Endothelial cell of umbilical vein (primary cell): ENCODE results near the gene RRP1B. TPM values are rescaled to one million over a fixed set of nuclear protein-coding genes. Genes with fewer than 3 reads are reported as not detected.
"Not testable (repeated sequence)": the region's sequence is repeated elsewhere in the genome, so short reads cannot be mapped to it uniquely, and the experiment has no call there.

Source experiments
- BruUV-seq: library from RNA; stranded (reverse); fragments of 400-500 nt; replicated peaks from 2 replicates; lab custom pipeline; 2021; lab: Mats Ljungman, UMichigan
- CTCF ChIA-PET: fragments of 300-600, 350-600 bp; sonication (Branson Sonifier 250); formaldehyde crosslinking; loops from one replicate; lab custom pipeline; 2021; ENCODE audit warnings: antibody characterized with exemption, inconsistent platforms; lab: Charles Lee
- POLR2A ChIA-PET: fragments of 300-600, 350-600 bp; sonication (Branson Sonifier 250); formaldehyde crosslinking; loops from one replicate; lab custom pipeline; 2021; ENCODE audit warnings: antibody characterized with exemption, inconsistent platforms; lab: Charles Lee
- DNase-seq: peaks from one replicate; pipeline ENCODE4 v3.0.0-alpha.2; 2011; ENCODE audit warnings: low read depth, low spot score
- FAIRE-seq: peaks from 2 replicates; lab custom pipeline; 2011; peaks lifted over from hg19 to GRCh38; lab: Jason Lieb, UNC
- H2AFZ ChIP-seq: 2 replicates; pipeline ENCODE4 v1.6.0; 2012; ENCODE audit warnings: low read depth, low read length, control low read depth, inconsistent platforms
- H3K27ac ChIP-seq: 2 replicates; pipeline ENCODE4 v1.5.1; 2011; ENCODE audit warnings: low read depth, mild to moderate bottlenecking, control low read depth, low read length, moderate library complexity; ENCODE audit not compliant: insufficient read depth
- H3K27me3 ChIP-seq, 2 experiments: 2 replicates each; pipeline versions ENCODE4 v1.6.0 to v1.6.1; 2011; ENCODE audit warnings: low read length in 2 of 2, mixed read lengths in 1 of 2; ENCODE audit not compliant: control insufficient read depth in 2 of 2, insufficient read depth in 2 of 2
- H3K36me3 ChIP-seq, 2 experiments: 2 replicates in 1 of 2; 3 replicates in 1 of 2; pipeline ENCODE4 v1.5.1; 2011; ENCODE audit warnings: low read length in 2 of 2, mild to moderate bottlenecking in 1 of 2, moderate library complexity in 1 of 2; ENCODE audit not compliant: control insufficient read depth in 2 of 2, insufficient read depth in 2 of 2; ENCODE audit errors: extremely low read depth in 1 of 2
- H3K4me1 ChIP-seq: 3 replicates; pipeline ENCODE4 v1.5.1; 2011; ENCODE audit warnings: mild to moderate bottlenecking, low read length; ENCODE audit not compliant: control insufficient read depth, insufficient read depth; ENCODE audit errors: extremely low read depth
- H3K4me2 ChIP-seq: 2 replicates; pipeline ENCODE4 v1.6.1; 2011; ENCODE audit warnings: low read length, control low read depth, mixed read lengths; ENCODE audit not compliant: insufficient read depth
- H3K4me3 ChIP-seq, 3 experiments: fragments of 200-600 bp in 1 of 3; sonication (generic), shearing (Covaris generic) in 1 of 3; replicated peaks in 1 of 3; 2 replicates each; pipeline ENCODE4 v1.5.1; 2011 to 2016; ENCODE audit warnings: control low read depth in 3 of 3, low read length in 3 of 3, mild to moderate bottlenecking in 2 of 3, inconsistent platforms in 1 of 3, low read depth in 1 of 3, moderate library complexity in 1 of 3; ENCODE audit not compliant: insufficient read depth in 1 of 3
- H3K79me2 ChIP-seq: 2 replicates; pipeline ENCODE4 v1.6.0; 2012; ENCODE audit warnings: low read length, inconsistent platforms; ENCODE audit not compliant: control insufficient read depth, insufficient read depth
- H3K9ac ChIP-seq: replicated peaks from 2 replicates; pipeline ENCODE3; 2011; ENCODE audit warnings: low read length, control low read depth; ENCODE audit not compliant: insufficient read depth; ENCODE audit errors: extremely low read depth
- H3K9me1 ChIP-seq: replicated peaks from 3 replicates; pipeline ENCODE4 v1.6.0; 2011; ENCODE audit warnings: mild to moderate bottlenecking, low read length; ENCODE audit not compliant: control insufficient read depth, insufficient read depth; ENCODE audit errors: extremely low read depth
- H3K9me3 ChIP-seq: replicated peaks from 2 replicates; pipeline ENCODE4 v1.5.1; 2012; ENCODE audit warnings: low read length, inconsistent platforms; ENCODE audit not compliant: control insufficient read depth, insufficient read depth
- H4K20me1 ChIP-seq: replicated peaks from 2 replicates; pipeline ENCODE3; 2011; ENCODE audit warnings: mild to moderate bottlenecking, low read length; ENCODE audit not compliant: control insufficient read depth, insufficient read depth; ENCODE audit errors: extremely low read depth
- CTCF ChIP-seq, 2 donors: IDR thresholded peaks; 1 replicate in 1 of 2; 2 replicates in 1 of 2; pipeline ENCODE4 v1.5.1; 2011; ENCODE audit warnings: low read length in 2 of 2, mild to moderate bottlenecking in 2 of 2, moderate library complexity in 2 of 2, control low read depth in 1 of 2, inconsistent platforms in 1 of 2, low read depth in 1 of 2; ENCODE audit not compliant: insufficient read depth in 1 of 2; ENCODE audit errors: extremely low read depth in 1 of 2
- EZH2 ChIP-seq: IDR thresholded peaks from 2 replicates; pipeline ENCODE4 v1.6.1; 2012; ENCODE audit warnings: borderline replicate concordance, low read depth, mild to moderate bottlenecking, moderate library complexity, low read length, inconsistent platforms; ENCODE audit not compliant: severe bottlenecking
- FOS ChIP-seq: IDR thresholded peaks from 2 replicates; pipeline ENCODE4 v1.6.1; 2011; ENCODE audit warnings: mild to moderate bottlenecking, low read length, moderate library complexity, borderline replicate concordance; ENCODE audit not compliant: insufficient read depth
- GATA2 ChIP-seq: IDR thresholded peaks from 2 replicates; pipeline ENCODE4 v1.7.0; 2011; ENCODE audit warnings: low read depth, mild to moderate bottlenecking, moderate library complexity, mixed read lengths, low read length; ENCODE audit not compliant: insufficient read length, insufficient read depth
- JUN ChIP-seq: IDR thresholded peaks from 2 replicates; pipeline ENCODE4 v1.6.1; 2011; ENCODE audit warnings: borderline replicate concordance, low read depth; ENCODE audit not compliant: insufficient read length, insufficient read depth
- MAX ChIP-seq: IDR thresholded peaks from 2 replicates; pipeline ENCODE4 v1.6.1; 2011; ENCODE audit not compliant: insufficient read depth, insufficient read length
- MYC ChIP-seq: IDR thresholded peaks from one replicate; pipeline ENCODE4 v1.6.1; 2011; ENCODE audit warnings: mild to moderate bottlenecking, low read depth, low read length
- POLR2A ChIP-seq: IDR thresholded peaks from 2 replicates; pipeline ENCODE4 v1.6.1; 2012; ENCODE audit warnings: low read depth, mild to moderate bottlenecking, control low read depth, low read length
- POLR2AphosphoS5 ChIP-seq: IDR thresholded peaks from 2 replicates; pipeline ENCODE4 v1.6.1; 2012; ENCODE audit warnings: low read depth, mild to moderate bottlenecking, control low read depth, low read length, moderate library complexity; ENCODE audit not compliant: insufficient read depth
- dilution Hi-C: fragments of 300-500 bp; cut with MboI; formaldehyde crosslinking; loops from one replicate; pipeline ENCODE4 v1.15.0; 2019; ENCODE audit warnings: low sequenced_read_pairs; ENCODE audit not compliant: extremely low pct_ligation_motif_present
- intact Hi-C: fragments of 100-400 bp; cut with micrococcal nuclease; formaldehyde crosslinking; loops from one replicate; pipeline ENCODE4 v1.10.0; 2022
- polyA plus RNA-seq, 4 experiments: library from polyadenylated mRNA; depleted of rRNA in 3 of 4; stranded (reverse) in 3 of 4; unstranded in 1 of 4; fragments of >200 nt; gene quantifications; 2 replicates each; pipeline versions ENCODE4 v1.2.1 to v1.2.3, GENCODE V29; 2011 to 2012; ENCODE audit warnings: missing spikeins in 1 of 4
- total RNA-seq: library from RNA; stranded (reverse); gene quantifications from 2 replicates; pipeline ENCODE4 v1.2.3, GENCODE V29; 2021

The RRP1B gene
- total and polyA plus RNA-seq, 2 donors (not counting 3 experiments of a cell fraction or from before 2014, with no cell fraction given), result 13.0 to 39.9 TPM

GRCh38 chr21:43614839-43615238 lies 44.5 kb upstream of the RRP1B start:
- no peak for TF ChIP-seq JUN
- TF ChIP-seq GATA2, result no peak
- no peak for TF ChIP-seq POLR2AphosphoS5
- TF ChIP-seq POLR2A, result no peak
- TF ChIP-seq FOS, result no peak
- no peak for TF ChIP-seq MAX
- no peak for TF ChIP-seq EZH2
- no peak for TF ChIP-seq MYC
- no peak for TF ChIP-seq CTCF (IDR thresholded peaks at IDR 0.05; ENCODE audit: extremely low read depth in 1 of 2, insufficient read depth in 1 of 2, low read depth in 1 of 2, low read length in 2 of 2)
- intact Hi-C loops, result no loop called here
- POLR2A ChIA-PET, result no interaction called here

GRCh38 chr21:43616861-43617260 lies 42.5 kb upstream of the RRP1B start:
- H3K79me2 ChIP-seq, H3K9me3 ChIP-seq, H2AFZ ChIP-seq, H3K27ac ChIP-seq, DNase-seq, H3K4me1 ChIP-seq, H3K36me3 ChIP-seq, H3K4me3 ChIP-seq, H4K20me1 ChIP-seq, CTCF ChIA-PET, H3K9me1 ChIP-seq, intact Hi-C loops, dilution Hi-C loops, H3K4me2 ChIP-seq, FAIRE-seq, H3K27me3 ChIP-seq, H3K9ac ChIP-seq, BruUV-seq, POLR2A ChIA-PET: not testable (repeated sequence)

More at GRCh38 chr21:43614839-43615238, 44.5 kb upstream of the RRP1B start:
- no peak for FAIRE-seq
- Histone ChIP-seq H2AFZ (no peak overlapping the region), H3K36me3 (no peaks in the 10 kb centered on the region), H3K27ac (no peak overlapping the region), H3K27me3 (no peaks in the 10 kb centered on the region), H3K9ac (no peak overlapping the region), H3K4me1 (peaks cover 3% of the 10 kb centered on the region), H3K4me2 (no peak overlapping the region), H3K79me2 (no peaks in the 10 kb centered on the region), H3K9me3 (no peaks in the 10 kb centered on the region), H4K20me1 (no peaks in the 10 kb centered on the region), H3K9me1 (no peaks in the 10 kb centered on the region), H3K4me3 (no peak overlapping the region)
- CTCF ChIA-PET, result interaction anchor here (1.5 to 2.0 kb wide), 2 partner anchors 24 to 31 kb away, joined by 3 to 8 read pairs; no protein-coding TSS in a partner anchor
- no TSS peak for BruUV-seq
- dilution Hi-C loops, result no loop called here
- no peak for DNase-seq
